Pericardium fibroblast (primary cell): ENCODE results near the gene ERVMER34-1. TPM values are rescaled to one million over a fixed set of nuclear protein-coding genes. Genes with fewer than 3 reads are reported as not detected.

ENCODE experiments used
- total RNA-seq: library from RNA; depleted of rRNA; stranded (reverse); fragments of >200 nt; gene quantifications from 2 replicates; pipeline ENCODE4 v1.2.3, GENCODE V29; 2015

The ERVMER34-1 gene
- 0.58 and 0.68 TPM in 2 replicates for total RNA-seq

GRCh38 chr4:52750819-52751486, at the start of gene ERVMER34-1:
ERVMER34-1 (minus strand) TSS chr4:52751425; CDS start chr4:52745520, 5,905 bp downstream.

Other genes with a start within 250 kb of the ERVMER34-1 start
- gene USP46, start 92.1 kb downstream of the ERVMER34-1 start, total RNA-seq = 11.0 and 11.7 TPM in 2 replicates
- 0.93 and 6.4 TPM in 2 replicates for gene RASL11B, start 110.9 kb upstream of the ERVMER34-1 start, total RNA-seq